HEK293T (cell line): ENCODE measurements around the gene RAP1GDS1.

Source experiments
- ARNT ChIP-seq: fragments of 450-650 bp; IDR thresholded peaks from 2 replicates; pipeline ENCODE4 v1.6.1; 2017; ENCODE audit warnings: mild to moderate bottlenecking
- BHLHE40 ChIP-seq: fragments of 450-650 bp; IDR thresholded peaks from 2 replicates; pipeline ENCODE4 v1.6.1; 2016; ENCODE audit warnings: mild to moderate bottlenecking, moderate library complexity, borderline replicate concordance
- FOXA1 ChIP-seq: fragments of 450-650 bp; IDR thresholded peaks from 2 replicates; pipeline ENCODE4 v1.6.1; 2016; ENCODE audit warnings: mild to moderate bottlenecking
- FOXM1 ChIP-seq: fragments of 450-650 bp; IDR thresholded peaks from 2 replicates; pipeline ENCODE4 v1.6.1; 2017; ENCODE audit warnings: mild to moderate bottlenecking, borderline replicate concordance
- SP1 ChIP-seq: fragments of 450-650 bp; IDR thresholded peaks from 2 replicates; pipeline ENCODE4 v1.6.1; 2017
- SUZ12 ChIP-seq: fragments of 450-650 bp; IDR thresholded peaks from 2 replicates; pipeline ENCODE4 v1.6.1; 2016; ENCODE audit warnings: mild to moderate bottlenecking
- TARDBP ChIP-seq: fragments of 450-650 bp; IDR thresholded peaks from 2 replicates; pipeline ENCODE4 v1.6.1; 2016
- ZNF384 ChIP-seq: fragments of 450-650 bp; IDR thresholded peaks from 2 replicates; pipeline ENCODE4 v1.6.1; 2016

- no peak for TF ChIP-seq BHLHE40
- TF ChIP-seq TARDBP: no peak
- no peak for TF ChIP-seq SP1
- TF ChIP-seq ZNF384: no peak
- TF ChIP-seq FOXM1: no peak
- TF ChIP-seq SUZ12: no peak
- TF ChIP-seq FOXA1: no peak
- TF ChIP-seq ARNT: no peak
Measured at GRCh38 chr4:98284640-98285046, 23.5 kb downstream of the RAP1GDS1 start.
